NCI-H345 (cell line): ENCODE data around the gene CNTN4.
A peak's percentile ranks its signal among the peaks of the same experiment; 100 is the strongest.

Source experiments
- DNase-seq: peaks from one replicate; lab custom pipeline; 2025; lab: John Stamatoyannopoulos, UW

The CNTN4 gene

GRCh38 chr3:2701471-2701870, 602.8 kb downstream of the CNTN4 start:
- DNase-seq = no peak

GRCh38 chr3:2706144-2706835, 607.6 kb downstream of the CNTN4 start:
- DNase-seq = no peak

GRCh38 chr3:2706836-2707210, 608.2 kb downstream of the CNTN4 start:
- DNase-seq = no peak

- no peak for DNase-seq
Measured at GRCh38 chr3:2711081-2711480, 612.4 kb downstream of the CNTN4 start.

- no peak for DNase-seq
Measured at GRCh38 chr3:2713923-2714322, 615.3 kb downstream of the CNTN4 start.

- no peak for DNase-seq
Measured at GRCh38 chr3:2714834-2715233, 616.2 kb downstream of the CNTN4 start.

- DNase-seq = no peak
Measured at GRCh38 chr3:2727101-2727500, 628.4 kb downstream of the CNTN4 start.

GRCh38 chr3:2727610-2728318, 629.1 kb downstream of the CNTN4 start:
- DNase-seq = peak; percentile 41

GRCh38 chr3:2731843-2732242, 633.2 kb downstream of the CNTN4 start:
- no peak for DNase-seq

GRCh38 chr3:2735392-2735894, 636.8 kb downstream of the CNTN4 start:
- peak; percentile 15 for DNase-seq

- DNase-seq = no peak
Measured at GRCh38 chr3:2741516-2741915, 642.9 kb downstream of the CNTN4 start.

- DNase-seq = peak; percentile 11
Measured at GRCh38 chr3:2765002-2765579, 666.4 kb downstream of the CNTN4 start.

- DNase-seq = no peak
Measured at GRCh38 chr3:2770451-2770850, 671.8 kb downstream of the CNTN4 start.

GRCh38 chr3:2771193-2771592, 672.5 kb downstream of the CNTN4 start:
- DNase-seq = no peak

- DNase-seq = no peak
Measured at GRCh38 chr3:2771741-2772140, 673.1 kb downstream of the CNTN4 start.

- no peak for DNase-seq
Measured at GRCh38 chr3:2772803-2773202, 674.1 kb downstream of the CNTN4 start.

- DNase-seq = no peak
Measured at GRCh38 chr3:2774481-2775249, 676.0 kb downstream of the CNTN4 start.

- no peak for DNase-seq
Measured at GRCh38 chr3:2783261-2783660, 684.6 kb downstream of the CNTN4 start.

- no peak for DNase-seq
Measured at GRCh38 chr3:2784627-2785026, 686.0 kb downstream of the CNTN4 start.

GRCh38 chr3:2790266-2790815, 691.7 kb downstream of the CNTN4 start:
- no peak for DNase-seq

- no peak for DNase-seq
Measured at GRCh38 chr3:2792432-2792831, 693.8 kb downstream of the CNTN4 start.

- no peak for DNase-seq
Measured at GRCh38 chr3:2793987-2794386, 695.3 kb downstream of the CNTN4 start.
